Heart left ventricle (tissue), 16 donors: ENCODE data around the gene ADGRV1. TPM values are rescaled to one million over a fixed set of nuclear protein-coding genes. Genes with fewer than 3 reads are reported as not detected.

Experiments
- ATAC-seq, 4 donors: fragments of 200-7000 bp; cut with Tn5 transposase; one replicate each; pipeline ENCODE4 v1.9.1; 2020 to 2022; ENCODE audit warnings: moderate library complexity in 4 of 4, mild to moderate bottlenecking in 3 of 4, moderate number of reproducible peaks in 1 of 4
- DNase-seq, 5 donors: peaks; one replicate each; pipeline ENCODE4 v3.0.0-alpha.2; 2020
- H3K27ac ChIP-seq, 12 donors: fragments of 200-600 bp; sonication (generic) in 4 of 12; one replicate each; pipeline versions ENCODE4 v1.5.0 to v1.8.0; 2016 to 2022; ENCODE audit warnings: mild to moderate bottlenecking in 2 of 12
- H3K27me3 ChIP-seq, 9 donors: fragments of 200-600 bp; sonication (generic) in 2 of 9; one replicate each; pipeline versions ENCODE4 v1.5.1 to v1.8.0; 2016 to 2022; ENCODE audit warnings: mild to moderate bottlenecking in 3 of 9
- H3K36me3 ChIP-seq, 9 donors: fragments of 200-600 bp; sonication (generic) in 2 of 9; one replicate each; pipeline versions ENCODE4 v1.5.0 to v1.8.0; 2018 to 2022; ENCODE audit warnings: mild to moderate bottlenecking in 2 of 9
- H3K4me1 ChIP-seq, 12 donors: fragments of 200-600 bp; sonication (generic) in 4 of 12; one replicate each; pipeline versions ENCODE4 v1.5.0 to v1.8.0; 2016 to 2022; ENCODE audit warnings: mild to moderate bottlenecking in 3 of 12
- H3K4me3 ChIP-seq, 12 donors: fragments of 200-600 bp; sonication (generic) in 4 of 12; one replicate each; pipeline versions ENCODE4 v1.5.0 to v1.8.0; 2017 to 2022; ENCODE audit warnings: mild to moderate bottlenecking in 9 of 12, moderate library complexity in 4 of 12
- H3K9me3 ChIP-seq, 12 donors: fragments of 200-600 bp; sonication (generic) in 4 of 12; one replicate each; pipeline versions ENCODE4 v1.5.0 to v1.8.0; 2016 to 2022; ENCODE audit warnings: mild to moderate bottlenecking in 1 of 12
- POLR2A ChIP-seq, 2 donors: fragments of 450-650 bp; IDR thresholded peaks; one replicate each; pipeline ENCODE4 v1.6.1; 2017; ENCODE audit warnings: antibody characterized with exemption in 2 of 2, mild to moderate bottlenecking in 2 of 2, moderate library complexity in 2 of 2
- WGBS, 4 donors: extraction: QIAGEN DNeasy Blood & Tissue Kit in 2 of 4; methylation state at CpG; one replicate each; pipeline versions ENCODE4 v1.1.5 to v1.1.7; 2013 to 2018; 5-methylcytosine and 5-hydroxymethylcytosine counted together
- intact Hi-C, 10 donors: fragments of 100-400 bp; cut with DNase I; formaldehyde crosslinking; loops; one replicate each; pipeline versions ENCODE4 v1.11.1 to v1.14.2; 2022
- polyA plus RNA-seq, 2 donors: library from polyadenylated mRNA; stranded (reverse); fragments of 200-250 nt; gene quantifications; one replicate each; pipeline ENCODE4 v1.2.3, GENCODE V29; 2013
- total RNA-seq, 9 donors: library from RNA; depleted of rRNA in 2 of 9; stranded (reverse); fragments of >200 nt in 2 of 9; fragmentation: NEBNext Ultra II Directional in 3 of 9; extraction: Animal tissue kit (Norgen Biotek cat#: 25700) in 3 of 9; gene quantifications; one replicate each; pipeline versions ENCODE4 v1.1.0 to v1.2.4, GENCODE V29; 2016 to 2023
- TF ChIP-seq, protein P1 (sequence below), 12 donors: fragments of 200-600 bp; sonication (generic) in 4 of 12; IDR thresholded peaks; one replicate each; pipeline versions ENCODE4 v1.5.0 to v1.8.0; 2018 to 2022; ENCODE audit warnings: antibody characterized with exemption in 12 of 12, mild to moderate bottlenecking in 5 of 12
- donor health status: ischemic (EF 13 %, LVEDD 7.1; RV severe dilation, severe dysfunction).
- donor health status: healthy with polysubstance abuse.
- donor health status: DM: no; HTN: yes; CAD: no.
- donor health status: DM: no; HTN: no; CAD: no.
- donor health status: ischemic (EF 25% LVEDD 6.9; RV normal size, moderate dysfunction).
- donor health status: ischemic (EF 25% LVEDD 5.7; RV mildly dilated, moderate dysfunction).
- donor health status: healthy.
- donor health status: DM: yes; HTN: yes; CAD: no.
- donor health status: ischemic (EF 35%, LVEDD 5.7; RV mildly dilated, moderate dysfunction).
- donor health status: nonischemic (EF 11% LVEDD 7.7; RV severe dilation, severe dysfunction).
- donor health status: DM: yes; HTN: yes; CAD: no.
- donor health status: PGD.
- donor health status: ischemic (EF 29% LVEDD 5.4; RV normal size, mild dysfunction).
- donor health status: nonischemic (EF 23%, LVEDD 6.1; RV moderate dilation, normal function).

Gene ADGRV1
- total and polyA plus RNA-seq, 11 donors = 0.25 to 0.29 TPM; not detected in 9

DNA sequence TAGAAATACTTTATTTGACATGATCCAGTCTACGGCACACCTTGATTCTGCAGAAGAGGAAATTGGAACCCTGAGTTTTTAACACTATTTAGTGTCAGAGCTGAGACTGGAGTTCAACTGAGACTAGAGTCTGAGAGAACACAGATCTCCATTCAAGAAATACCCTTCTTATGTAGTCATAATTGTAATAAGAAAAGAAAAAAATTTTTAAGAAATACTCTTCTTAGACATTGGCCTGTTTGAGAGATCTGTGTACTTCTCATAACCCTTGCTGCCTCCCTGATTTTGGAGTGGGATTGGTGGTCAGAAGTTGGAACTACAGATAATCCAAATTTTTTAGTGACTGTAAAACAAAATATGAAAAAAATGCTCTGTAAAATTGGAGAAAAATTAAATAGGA, 571.2 kb downstream of the ADGRV1 start:
- ATAC-seq = no peak
- Histone ChIP-seq H3K36me3 (no peaks in the 10 kb centered on the region), H3K4me3 (no peak overlapping the region), H3K9me3 (no peaks in the 10 kb centered on the region), H3K4me1 (peaks cover 0 to 33% (median 9%) of the 10 kb centered on the region in 12 donors), H3K27ac (peak overlapping the region in 1 of 12 donors; percentile 70), H3K27me3 (no peaks in the 10 kb centered on the region)
- 93 to 100% (median 98%) methylated on average over 1 of the region's 1 CpG for WGBS, 4 donors
- intact Hi-C loops = no loop called here
- DNase-seq = no peak
- TF ChIP-seq, protein P1, sequence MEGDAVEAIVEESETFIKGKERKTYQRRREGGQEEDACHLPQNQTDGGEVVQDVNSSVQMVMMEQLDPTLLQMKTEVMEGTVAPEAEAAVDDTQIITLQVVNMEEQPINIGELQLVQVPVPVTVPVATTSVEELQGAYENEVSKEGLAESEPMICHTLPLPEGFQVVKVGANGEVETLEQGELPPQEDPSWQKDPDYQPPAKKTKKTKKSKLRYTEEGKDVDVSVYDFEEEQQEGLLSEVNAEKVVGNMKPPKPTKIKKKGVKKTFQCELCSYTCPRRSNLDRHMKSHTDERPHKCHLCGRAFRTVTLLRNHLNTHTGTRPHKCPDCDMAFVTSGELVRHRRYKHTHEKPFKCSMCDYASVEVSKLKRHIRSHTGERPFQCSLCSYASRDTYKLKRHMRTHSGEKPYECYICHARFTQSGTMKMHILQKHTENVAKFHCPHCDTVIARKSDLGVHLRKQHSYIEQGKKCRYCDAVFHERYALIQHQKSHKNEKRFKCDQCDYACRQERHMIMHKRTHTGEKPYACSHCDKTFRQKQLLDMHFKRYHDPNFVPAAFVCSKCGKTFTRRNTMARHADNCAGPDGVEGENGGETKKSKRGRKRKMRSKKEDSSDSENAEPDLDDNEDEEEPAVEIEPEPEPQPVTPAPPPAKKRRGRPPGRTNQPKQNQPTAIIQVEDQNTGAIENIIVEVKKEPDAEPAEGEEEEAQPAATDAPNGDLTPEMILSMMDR (IDR thresholded peaks at IDR 0.05) = no peak
- no peak for TF ChIP-seq POLR2A (IDR thresholded peaks at IDR 0.05)

DNA sequence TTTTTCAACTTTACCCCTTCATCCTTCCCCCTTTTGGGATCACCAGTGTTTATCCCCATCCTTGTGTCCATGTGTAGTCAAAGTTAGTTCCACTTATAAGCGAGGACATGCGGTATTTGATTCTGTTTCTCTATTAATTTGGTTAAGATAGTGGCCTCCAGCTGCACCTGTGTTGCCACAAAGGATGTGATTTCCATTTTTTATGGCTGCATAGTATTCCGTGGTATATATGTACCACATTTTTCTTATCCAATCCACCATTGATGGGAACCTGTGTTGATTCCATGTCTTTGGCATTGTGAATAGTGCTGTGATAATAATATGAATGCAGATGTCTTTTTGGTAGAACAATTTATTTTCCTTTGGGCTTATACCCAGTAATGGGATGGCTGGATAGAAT, 572.2 kb downstream of the ADGRV1 start:
- no peak overlapping the region for H3K27ac ChIP-seq
- intact Hi-C loops = no loop called here
- no peak overlapping the region for H3K4me3 ChIP-seq
- DNase-seq = no peak
- no peaks in the 10 kb centered on the region for H3K27me3 ChIP-seq
- H3K4me1 ChIP-seq = peaks cover 0 to 28% (median 9%) of the 10 kb centered on the region in 12 donors
- no peaks in the 10 kb centered on the region for H3K36me3 ChIP-seq
- TF ChIP-seq POLR2A (IDR thresholded peaks at IDR 0.05) = no peak
- TF ChIP-seq, protein P1 (IDR thresholded peaks at IDR 0.05) = no peak
- WGBS, 4 donors = 97 to 99% (median 98%) methylated on average over 3 of the region's 3 CpGs
- ATAC-seq = no peak
- no peaks in the 10 kb centered on the region for H3K9me3 ChIP-seq

DNA sequence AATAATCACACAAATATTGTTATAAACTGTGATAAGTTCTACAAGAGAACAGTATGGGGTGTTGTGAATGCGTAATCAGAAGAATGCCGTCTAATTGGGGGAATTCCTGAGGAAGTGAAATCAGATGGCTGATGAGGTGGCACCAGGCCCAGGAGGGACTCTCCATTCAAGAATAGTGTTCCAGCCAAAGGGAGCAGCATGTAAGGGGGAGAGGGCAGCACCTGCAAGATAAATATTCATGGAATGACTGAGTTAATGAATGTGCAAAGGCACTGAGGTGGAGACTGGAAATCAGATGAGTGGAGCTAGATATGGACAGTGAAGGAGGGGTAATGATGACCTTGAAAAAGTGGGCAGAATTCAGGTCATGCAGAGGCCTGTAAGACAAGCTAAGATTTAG, 574.0 kb downstream of the ADGRV1 start:
- intact Hi-C loops = no loop called here
- Histone ChIP-seq H3K9me3 (no peaks in the 10 kb centered on the region), H3K27ac (no peak overlapping the region), H3K27me3 (no peaks in the 10 kb centered on the region), H3K4me1 (peaks cover 0 to 17% (median 0%) of the 10 kb centered on the region in 12 donors), H3K4me3 (no peak overlapping the region), H3K36me3 (no peaks in the 10 kb centered on the region)
- TF ChIP-seq POLR2A (IDR thresholded peaks at IDR 0.05) = no peak
- TF ChIP-seq, protein P1 (IDR thresholded peaks at IDR 0.05) = no peak
- DNase-seq = no peak
- WGBS, 4 donors = 61 to 70% (median 66%) methylated on average over 2 of the region's 2 CpGs
- ATAC-seq = no peak

DNA sequence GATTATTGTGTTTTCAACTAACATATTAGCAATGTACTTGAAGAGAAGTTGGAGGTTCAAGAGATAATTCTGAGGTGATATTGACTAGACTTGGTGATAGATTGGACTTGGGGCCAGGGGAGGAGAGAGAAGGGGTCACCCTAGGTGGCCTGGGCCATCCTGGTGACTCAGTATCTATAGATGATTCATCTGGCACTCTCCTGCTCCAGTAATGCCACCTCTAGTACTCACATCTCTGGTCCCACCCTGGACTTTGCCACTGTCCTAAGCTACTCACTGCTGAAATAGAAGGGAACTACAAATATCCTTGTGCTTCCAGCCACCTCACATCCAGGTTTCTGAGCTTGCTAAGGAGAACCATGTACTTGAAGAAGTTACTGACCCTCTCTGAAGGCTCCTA, 574.6 kb downstream of the ADGRV1 start:
- H3K27me3 ChIP-seq = no peaks in the 10 kb centered on the region
- no peaks in the 10 kb centered on the region for H3K36me3 ChIP-seq
- no peaks in the 10 kb centered on the region for H3K9me3 ChIP-seq
- no peak overlapping the region for H3K4me3 ChIP-seq
- peaks cover 0 to 11% (median 0%) of the 10 kb centered on the region in 12 donors for H3K4me1 ChIP-seq
- no peak for ATAC-seq
- no peak overlapping the region for H3K27ac ChIP-seq
- intact Hi-C loops = no loop called here
- DNase-seq = no peak
- no peak for TF ChIP-seq POLR2A (IDR thresholded peaks at IDR 0.05)
- TF ChIP-seq, protein P1 (IDR thresholded peaks at IDR 0.05) = no peak
